Omental fat pad (tissue), 4 donors: Measurements from ENCODE around the gene WNK3. TPM values are rescaled to one million over a fixed set of nuclear protein-coding genes. Genes with fewer than 3 reads are reported as not detected.

Experiments used
- ATAC-seq: fragments of 150-250 bp; one replicate; pipeline ENCODE4 v1.9.1; 2016; ENCODE audit warnings: mild to moderate bottlenecking, moderate library complexity; ENCODE audit not compliant: low FRiP score
- DNase-seq: peaks from one replicate; pipeline ENCODE4 v3.0.0-alpha.2; 2019; ENCODE audit warnings: low spot score
- CTCF ChIP-seq, 3 donors: fragments of 450-650 bp; IDR thresholded peaks; one replicate each; pipeline ENCODE4 v1.5.1; 2016 to 2017; ENCODE audit warnings: antibody characterized with exemption in 3 of 3, mild to moderate bottlenecking in 3 of 3, moderate library complexity in 2 of 3
- total RNA-seq, 4 donors: library from RNA; depleted of rRNA; stranded (reverse); fragments of >200 nt; gene quantifications; one replicate each; pipeline ENCODE4 v1.1.0, GENCODE V29; 2016

WNK3 gene
- total RNA-seq, 4 donors from 2014 or later, result 1.4 to 2.7 (median 1.6) TPM

GRCh38 chrX:54246866-54247265, 111.0 kb downstream of the WNK3 start:
- no peak for ATAC-seq
- no peak for DNase-seq
- TF ChIP-seq CTCF (IDR thresholded peaks at IDR 0.05), result no peak

GRCh38 chrX:54238588-54238987, 119.3 kb downstream of the WNK3 start:
- ATAC-seq, result no peak
- no peak for TF ChIP-seq CTCF (IDR thresholded peaks at IDR 0.05)

GRCh38 chrX:54237014-54237413, 120.8 kb downstream of the WNK3 start:
- DNase-seq, result no peak
- TF ChIP-seq CTCF (IDR thresholded peaks at IDR 0.05), result no peak
- no peak for ATAC-seq

More at GRCh38 chrX:54238588-54238987, 119.3 kb downstream of the WNK3 start:
- no peak for DNase-seq

- no peak for DNase-seq
- no peak for ATAC-seq
- TF ChIP-seq CTCF (IDR thresholded peaks at IDR 0.05), result no peak
These were observed 127.3 kb downstream of the WNK3 start for GRCh38 chrX:54230435-54231148.

- DNase-seq, result no peak
- ATAC-seq, result no peak
- TF ChIP-seq CTCF (IDR thresholded peaks at IDR 0.05), result no peak
These were observed 134.3 kb downstream of the WNK3 start for GRCh38 chrX:54223581-54223980.

GRCh38 chrX:54213603-54214002, 144.2 kb downstream of the WNK3 start:
- ATAC-seq (no peak), DNase-seq (no peak)
- no peak for TF ChIP-seq CTCF (IDR thresholded peaks at IDR 0.05)

GRCh38 chrX:54208531-54208930, 149.3 kb downstream of the WNK3 start:
- no peak for TF ChIP-seq CTCF (IDR thresholded peaks at IDR 0.05)
- ATAC-seq, result no peak
- no peak for DNase-seq
